GM20431 (cell line): ENCODE results near the gene ZBTB47.

ENCODE experiments used
- in situ Hi-C: fragments of 300-500 bp; cut with MseI, MboI; formaldehyde crosslinking; loops from one replicate; pipeline ENCODE4 v1.15.0; 2020; ENCODE audit warnings: low sequenced_read_pairs; ENCODE audit not compliant: unreplicated experiment

The ZBTB47 gene

GRCh38 chr3:42663581-42664437 is 10.3 kb downstream of the ZBTB47 start:
- in situ Hi-C loops = no loop called here

- in situ Hi-C loops = no loop called here
Measured at GRCh38 chr3:42664438-42664803, 10.9 kb downstream of the ZBTB47 start.

DNA sequence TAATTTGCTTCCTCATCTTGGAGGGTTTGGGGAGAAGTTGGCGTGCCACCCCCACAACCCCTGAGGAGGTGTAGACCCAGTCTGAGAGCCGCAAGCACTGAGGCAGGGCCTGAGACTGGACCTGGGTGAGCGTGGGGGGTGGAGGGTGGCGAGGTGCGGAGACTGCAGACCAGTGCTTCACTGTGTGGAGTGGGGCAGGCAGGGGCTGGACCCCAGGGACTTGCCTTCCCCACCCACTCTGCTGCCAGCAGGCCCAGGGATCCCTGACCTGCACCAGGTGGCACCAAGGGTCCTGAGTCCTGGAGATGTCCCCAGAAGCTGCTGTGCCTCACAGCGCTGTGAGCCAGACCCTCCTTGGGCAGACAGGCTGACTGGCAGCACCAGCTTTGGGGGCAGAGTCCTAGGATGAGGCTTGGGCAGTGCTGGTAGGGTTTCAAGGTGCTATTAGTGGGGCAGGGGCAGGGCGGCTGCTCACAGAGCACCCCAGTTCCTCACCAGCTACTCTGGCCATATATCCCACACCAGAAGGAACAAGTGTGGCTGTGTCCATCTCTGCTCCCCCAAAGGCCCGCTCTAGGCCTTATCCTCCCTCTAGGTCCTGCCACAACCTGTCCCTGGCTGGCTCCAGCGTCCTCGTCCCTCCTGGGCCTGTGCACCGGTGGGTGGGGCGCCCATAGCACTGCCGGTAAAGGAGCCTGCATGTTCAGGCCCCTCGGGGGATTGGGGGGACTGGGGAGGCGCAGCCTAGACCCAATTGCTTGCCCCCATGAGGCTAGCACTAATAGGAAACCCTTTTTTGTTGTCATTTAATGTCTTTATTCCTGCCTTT is 11.8 kb downstream of the ZBTB47 start:
- in situ Hi-C loops = no loop called here

DNA sequence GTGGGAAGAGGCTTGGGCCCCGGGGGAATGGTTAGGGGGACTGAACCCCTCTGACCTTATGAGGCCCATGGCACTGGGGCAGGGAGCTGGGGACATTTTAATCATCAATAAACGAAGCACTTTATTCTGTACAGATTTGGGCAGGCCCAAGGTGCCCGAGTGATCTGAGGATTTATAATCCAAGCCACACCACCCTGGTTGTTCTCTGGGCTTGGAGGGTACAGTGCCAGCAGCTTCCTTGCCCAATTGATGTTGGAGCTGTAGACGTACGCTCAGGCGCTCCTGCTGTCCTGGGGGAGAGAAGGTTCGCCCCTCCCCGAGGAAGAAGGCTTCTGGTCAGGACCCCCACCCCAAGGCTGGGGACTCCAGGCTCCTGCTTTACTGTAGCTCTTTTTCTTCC is 12.5 kb downstream of the ZBTB47 start:
- in situ Hi-C loops = no loop called here

DNA sequence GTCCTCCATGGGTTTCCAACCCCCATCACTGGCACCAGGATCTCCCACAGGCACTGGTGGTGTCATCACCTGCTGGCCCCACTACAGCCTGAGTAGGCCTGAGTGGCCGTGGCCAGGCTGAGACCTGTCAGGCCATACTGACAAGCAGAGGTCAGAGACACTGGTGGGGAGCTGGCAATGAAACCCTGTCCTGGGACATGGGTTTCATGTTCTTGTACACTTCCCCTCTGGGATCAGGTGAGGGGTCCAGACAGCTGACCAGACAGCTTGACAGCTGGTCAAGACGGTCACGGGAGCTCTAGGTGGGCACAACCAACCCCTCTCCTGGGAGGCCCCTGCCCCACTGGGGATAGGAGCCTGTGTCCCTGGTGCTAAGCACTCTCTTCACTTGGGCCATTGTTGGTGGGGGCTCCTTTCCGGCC is 13.1 kb downstream of the ZBTB47 start:
- in situ Hi-C loops = no loop called here

DNA sequence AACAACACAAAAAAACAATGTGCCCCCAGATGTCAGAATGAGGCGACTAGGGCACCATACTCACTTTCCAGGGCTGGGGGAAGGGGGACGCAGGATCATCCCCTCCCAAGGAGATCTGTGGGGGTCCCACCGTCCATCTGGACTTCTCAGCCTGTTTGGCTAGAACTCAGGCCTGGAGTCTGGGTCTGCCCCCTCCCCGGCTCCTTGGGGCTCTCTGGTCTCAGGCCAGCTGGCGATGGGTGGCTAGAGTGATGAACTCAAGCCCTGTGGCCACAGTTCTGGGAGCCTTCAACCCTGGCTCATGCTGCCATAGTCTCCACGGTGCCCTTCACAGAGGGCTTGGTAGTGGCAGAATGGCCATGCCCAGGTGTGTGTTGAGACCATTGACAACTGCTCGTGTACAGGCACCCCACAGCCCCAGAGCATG is 13.6 kb downstream of the ZBTB47 start:
- in situ Hi-C loops = no loop called here

DNA sequence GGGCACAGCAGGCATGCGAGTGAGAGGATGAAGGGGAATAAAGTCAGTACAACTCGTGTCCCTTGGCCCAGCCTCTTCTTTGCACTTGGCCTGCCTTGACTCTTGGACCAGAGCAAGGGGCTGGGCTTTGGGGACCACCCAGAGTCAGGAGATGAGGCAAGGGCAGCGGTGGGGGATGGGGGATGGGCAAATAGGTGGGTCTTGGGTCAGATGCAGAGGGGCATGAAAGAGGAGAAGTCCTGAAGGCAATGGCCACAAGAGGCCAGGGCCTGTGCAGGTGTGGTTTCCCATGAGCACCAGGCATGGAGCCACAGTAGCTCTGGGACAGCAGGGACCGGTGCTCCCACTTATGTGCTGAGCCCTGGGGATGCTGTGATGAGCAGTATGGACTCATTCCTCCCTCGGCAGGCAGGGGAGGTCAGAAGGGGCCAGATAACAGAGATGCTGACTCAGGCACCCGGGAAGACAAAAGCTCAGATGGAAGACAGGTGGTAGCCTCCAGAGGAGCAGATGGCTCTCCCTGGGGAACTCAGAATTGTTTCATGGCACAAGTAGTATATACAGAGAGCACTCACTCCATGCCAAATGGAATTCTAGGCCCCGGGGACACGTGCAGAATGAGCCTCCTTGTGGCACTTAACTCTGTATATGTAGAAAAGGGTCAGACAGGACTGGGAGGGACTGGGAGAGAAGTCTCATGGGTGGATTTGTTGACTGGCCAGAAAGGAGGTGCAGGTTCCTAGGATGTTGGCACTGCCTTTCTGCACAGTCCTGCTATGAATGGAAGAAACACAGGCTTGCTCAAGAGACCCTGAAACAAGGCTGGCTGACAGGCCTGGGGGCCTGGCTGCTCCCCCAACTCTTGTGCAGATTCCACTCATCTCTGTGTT is 14.3 kb downstream of the ZBTB47 start:
- in situ Hi-C loops = no loop called here

GRCh38 chr3:42668413-42668760 is 14.9 kb downstream of the ZBTB47 start:
- in situ Hi-C loops = no loop called here

DNA sequence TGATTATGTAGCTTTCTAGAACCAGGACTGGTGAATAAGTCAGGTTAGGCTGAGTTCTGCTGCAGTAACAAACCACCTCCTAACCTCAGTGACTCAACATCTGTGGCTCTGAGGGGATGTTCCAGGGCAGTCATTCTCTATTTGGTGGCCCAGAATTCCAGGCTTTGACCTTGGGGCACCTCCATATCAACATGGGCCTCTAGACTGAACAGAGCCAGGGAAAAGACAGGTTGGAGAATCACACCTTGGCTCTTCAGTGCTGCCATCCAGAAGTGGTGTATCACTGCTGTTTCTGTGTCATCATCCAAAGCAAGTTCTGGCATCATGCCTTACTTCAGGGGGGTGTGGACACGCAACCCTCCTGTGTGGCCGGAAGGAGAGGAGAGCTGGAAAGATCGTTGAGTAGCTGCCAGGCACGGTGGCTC is 15.3 kb downstream of the ZBTB47 start:
- in situ Hi-C loops = no loop called here

DNA sequence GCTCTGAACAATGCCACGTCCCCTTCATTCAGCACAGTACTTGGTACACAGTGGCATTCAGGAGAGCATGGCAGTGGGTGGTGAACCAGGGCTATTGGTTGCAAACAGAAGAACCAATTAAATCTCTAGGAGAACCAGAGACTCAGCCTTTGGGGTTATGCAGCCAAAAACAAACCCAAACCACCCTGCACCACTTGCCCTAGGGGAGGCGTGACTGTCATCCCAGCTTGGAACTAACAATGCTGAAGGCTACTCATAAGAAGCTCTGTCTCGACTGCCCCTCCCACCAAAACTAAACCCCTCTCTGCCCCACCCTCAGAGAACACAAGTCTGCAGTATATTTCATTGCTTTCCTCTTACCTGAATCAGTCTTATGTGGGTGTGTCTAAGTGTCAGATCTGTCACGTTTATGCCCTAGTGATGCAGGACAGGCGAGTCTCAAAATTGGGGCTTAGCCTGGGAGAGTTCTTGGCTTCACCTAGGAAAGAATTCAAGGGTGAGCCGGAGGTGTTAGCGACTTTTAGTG is 16.6 kb downstream of the ZBTB47 start:
- in situ Hi-C loops = no loop called here

- in situ Hi-C loops = no loop called here
Measured at GRCh38 chr3:42670670-42671069, 17.2 kb downstream of the ZBTB47 start.

GRCh38 chr3:42672515-42672914 is 19.0 kb downstream of the ZBTB47 start:
- in situ Hi-C loops = no loop called here

DNA sequence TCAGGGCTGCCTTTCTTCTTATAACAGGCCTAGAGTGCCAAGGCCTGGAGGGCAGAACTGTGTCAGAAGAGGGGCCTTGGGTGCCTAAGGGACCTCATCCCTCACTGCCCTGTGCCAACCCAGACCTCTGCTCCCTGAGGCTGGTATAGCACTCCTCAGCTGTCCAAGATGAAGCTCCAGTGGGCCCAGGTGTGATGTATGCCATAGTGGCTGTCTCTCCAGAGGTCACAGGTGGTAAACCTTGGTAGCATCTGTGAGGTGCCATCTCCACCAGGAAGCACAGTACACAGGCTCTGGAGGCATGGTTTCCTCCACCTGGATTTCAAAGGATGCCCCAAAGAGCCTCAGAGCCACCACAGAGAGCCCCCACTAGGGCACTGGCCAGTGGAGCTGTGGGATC is 19.6 kb downstream of the ZBTB47 start:
- in situ Hi-C loops = no loop called here

DNA sequence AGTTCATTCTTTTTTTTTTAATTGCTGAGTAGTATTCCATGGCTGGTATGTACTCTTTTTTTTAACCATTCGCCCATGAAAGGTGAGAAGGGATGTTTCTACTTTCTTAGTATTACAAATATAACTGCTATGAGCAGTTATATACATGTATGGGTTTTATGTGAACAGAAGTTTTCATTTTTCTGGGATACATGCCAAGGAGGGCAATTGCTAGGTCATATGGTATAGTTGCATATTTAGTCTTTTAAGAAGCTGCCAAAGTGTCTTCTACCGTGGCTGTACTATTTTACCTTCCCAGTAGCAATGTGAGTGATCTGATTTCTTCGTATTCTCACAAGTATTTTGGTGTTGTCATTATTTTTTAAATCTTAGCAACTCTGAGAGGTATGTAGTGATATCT is 20.6 kb downstream of the ZBTB47 start:
- in situ Hi-C loops = no loop called here

- in situ Hi-C loops = no loop called here
Measured at GRCh38 chr3:42675909-42676308, 22.4 kb downstream of the ZBTB47 start.

DNA sequence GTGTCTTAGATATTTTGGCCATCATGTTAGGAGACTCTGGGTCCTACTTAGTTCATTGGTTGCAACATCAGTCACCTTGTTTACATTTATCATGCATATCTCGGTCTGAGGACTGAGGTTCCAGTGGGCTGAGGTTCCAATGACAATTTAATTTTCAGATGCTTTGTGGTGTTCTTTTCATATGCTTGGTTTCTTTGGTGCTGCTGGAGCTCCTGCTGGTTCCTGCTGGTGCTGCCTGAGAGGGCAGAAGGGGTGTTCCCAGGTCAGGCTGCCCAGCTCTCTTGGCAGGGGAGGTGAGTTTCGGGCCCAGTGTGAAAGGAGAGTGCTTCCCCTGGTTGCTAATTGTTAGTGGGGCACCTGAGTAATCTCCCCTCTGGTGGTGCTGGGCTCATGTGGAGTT is 24.9 kb downstream of the ZBTB47 start:
- in situ Hi-C loops = no loop called here

DNA sequence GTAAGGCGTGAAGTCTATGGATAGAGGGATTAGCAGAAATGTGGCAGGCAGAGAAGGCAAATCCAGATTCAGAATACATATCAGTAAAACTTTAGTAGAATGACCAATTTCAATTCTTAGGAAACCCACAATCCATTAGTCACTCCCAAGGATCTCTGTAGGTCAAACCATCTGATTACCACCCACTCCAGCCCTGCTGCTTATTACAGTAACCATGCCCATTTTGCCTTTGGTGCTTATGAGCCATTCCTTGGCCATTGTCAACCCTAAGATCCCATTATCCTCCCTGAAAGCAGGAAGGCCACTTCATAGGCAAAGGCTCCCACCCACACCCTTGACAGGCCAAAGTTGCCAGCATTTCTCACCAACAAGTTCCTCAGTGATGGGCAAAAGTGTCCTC is 26.8 kb downstream of the ZBTB47 start:
- in situ Hi-C loops = no loop called here

DNA sequence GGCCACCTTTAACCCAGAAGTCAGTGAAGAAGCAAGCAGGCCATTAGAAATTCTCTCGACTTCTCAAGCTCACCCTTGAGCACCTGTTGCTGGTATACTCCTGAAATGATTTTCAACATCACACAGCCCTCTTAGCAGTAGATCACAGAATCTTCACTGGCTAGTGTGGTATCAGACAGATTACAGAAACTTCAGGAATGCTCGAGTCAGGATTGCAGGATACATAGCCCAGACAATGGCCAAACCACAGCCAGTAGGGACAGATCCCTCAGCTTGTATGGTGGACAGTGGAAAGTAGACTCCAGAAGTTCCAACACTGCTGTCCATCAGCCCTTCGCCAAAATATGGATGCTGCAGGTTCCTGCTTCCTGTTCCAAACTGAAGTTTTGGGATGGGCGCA is 27.3 kb downstream of the ZBTB47 start:
- in situ Hi-C loops = no loop called here

GRCh38 chr3:42681361-42682038 is 28.0 kb downstream of the ZBTB47 start:
- in situ Hi-C loops = no loop called here
